Stimulated activated CD8-positive, alpha-beta memory T cell treated with anti-CD3 and anti-CD28 coated beads, Interleukin-12 subunit alpha, Interleukin-12 subunit beta, amount 100 ng/mL, for 24 hours (primary cell): Measurements from ENCODE around the gene YIPF2.
"Not testable (repeated sequence)": the region's sequence is repeated elsewhere in the genome, so short reads cannot be mapped to it uniquely, and the experiment has no call there.

Experiments
- DNase-seq: peaks from one replicate; pipeline ENCODE4 v3.0.0-alpha.2; 2020; ENCODE audit errors: extremely low read depth

YIPF2 gene

GRCh38 chr19:10911579-10912363 lies 16.7 kb downstream of the YIPF2 start:
- DNase-seq = no peak

- no peak for DNase-seq
Measured at GRCh38 chr19:10908380-10908960, 20.0 kb downstream of the YIPF2 start.

GRCh38 chr19:10907925-10908324 lies 20.5 kb downstream of the YIPF2 start:
- DNase-seq = no peak

GRCh38 chr19:10899151-10899653 lies 29.2 kb downstream of the YIPF2 start:
- no peak for DNase-seq

- DNase-seq = no peak
Measured at GRCh38 chr19:10898633-10899032, 29.8 kb downstream of the YIPF2 start.

- DNase-seq = no peak
Measured at GRCh38 chr19:10896851-10897526, 31.4 kb downstream of the YIPF2 start.

GRCh38 chr19:10895920-10896319 lies 32.5 kb downstream of the YIPF2 start:
- no peak for DNase-seq

- no peak for DNase-seq
Measured at GRCh38 chr19:10895363-10895762, 33.1 kb downstream of the YIPF2 start.

- no peak for DNase-seq
Measured at GRCh38 chr19:10894911-10895213, 33.6 kb downstream of the YIPF2 start.

- DNase-seq = no peak
Measured at GRCh38 chr19:10892256-10892655, 36.2 kb downstream of the YIPF2 start.

GRCh38 chr19:10891405-10892086 lies 36.9 kb downstream of the YIPF2 start:
- DNase-seq = no peak

- no peak for DNase-seq
Measured at GRCh38 chr19:10889880-10890279, 38.6 kb downstream of the YIPF2 start.

- no peak for DNase-seq
Measured at GRCh38 chr19:10888421-10888866, 40.0 kb downstream of the YIPF2 start.

GRCh38 chr19:10887616-10888367 lies 40.6 kb downstream of the YIPF2 start:
- DNase-seq = no peak

GRCh38 chr19:10885201-10886169 lies 43.0 kb downstream of the YIPF2 start:
- no peak for DNase-seq

GRCh38 chr19:10884274-10884673 lies 44.2 kb downstream of the YIPF2 start:
- no peak for DNase-seq

- DNase-seq = no peak
Measured at GRCh38 chr19:10882108-10882457, 46.4 kb downstream of the YIPF2 start.

GRCh38 chr19:10881403-10882107 lies 46.9 kb downstream of the YIPF2 start:
- no peak for DNase-seq

- DNase-seq = no peak
Measured at GRCh38 chr19:10878253-10878652, 50.2 kb downstream of the YIPF2 start.

- DNase-seq = not testable (repeated sequence)
Measured at GRCh38 chr19:10877608-10878007, 50.8 kb downstream of the YIPF2 start.
